ENCODE results near the gene PLA2G4B. TPM values are rescaled to one million over a fixed set of nuclear protein-coding genes. Genes with fewer than 3 reads are reported as not detected.

PLA2G4B gene
- total and polyA plus RNA-seq, 2 of the 8 experiments (the other 6 are each of a cell fraction or from before 2014, with no cell fraction given) = 4.2 to 9.2 TPM

- no peak overlapping the region for H4K5ac ChIP-seq (ENCODE audit: insufficient read length, low read depth, low read length)
- H4K8ac ChIP-seq (ENCODE audit: extremely low read depth, insufficient read depth, low read length) = no peak overlapping the region
- no peak for DNase-seq (ENCODE audit: low read depth in 1 of 2, low spot score in 2 of 2)
- H3K9ac ChIP-seq (replicated peaks in 1 of 4; ENCODE audit: extremely low read depth in 1 of 4, low read depth in 3 of 4, low read length in 3 of 4) = no peak overlapping the region
- FAIRE-seq = no peak
- H3K79me1 ChIP-seq (ENCODE audit: low read depth, low read length) = no peaks in the 10 kb centered on the region
- no peak overlapping the region for H4K91ac ChIP-seq (replicated peaks; ENCODE audit: insufficient read length, low read length)
- H3K4me2 ChIP-seq (ENCODE audit: insufficient read depth in 1 of 2, low read depth in 2 of 2, low read length in 2 of 2) = no peak overlapping the region
- no peak overlapping the region for H3K23ac ChIP-seq (ENCODE audit: insufficient read length)
- H3K27me3 ChIP-seq (replicated peaks in 1 of 4; ENCODE audit: control insufficient read depth in 3 of 4, extremely low read depth in 1 of 4, insufficient read depth in 3 of 4, low read length in 3 of 4) = peaks cover 8 to 15% (median 14%) of the 10 kb centered on the region in 4 experiments
- CTCF ChIA-PET (ENCODE audit: partially characterized antibody) = interaction anchor here (1.1 to 3.0 kb wide), 5 partner anchors 8 to 26 kb away, joined by 3 to 8 read pairs (median 5); no protein-coding TSS in a partner anchor
- no peak overlapping the region for H2AFZ ChIP-seq (ENCODE audit: low read length)
- peaks cover 0 to 4% (median 2%) of the 10 kb centered on the region in 4 experiments; a peak in 5 of 7 replicates for H3K4me1 ChIP-seq (replicated peaks in 1 of 4; ENCODE audit: control insufficient read depth in 3 of 4, insufficient read depth in 4 of 4, low read length in 3 of 4)
- POLR2A ChIA-PET (ENCODE audit: partially characterized antibody) = interaction anchor here (1.0 to 1.4 kb wide), 3 partner anchors 11 to 30 kb away, joined by 3 to 5 read pairs (median 3); no protein-coding TSS in a partner anchor
- no peak overlapping the region for H2BK120ac ChIP-seq (replicated peaks; ENCODE audit: low read depth, low read length)
- H3K36me3 ChIP-seq (ENCODE audit: control insufficient read depth in 2 of 4, insufficient read depth in 4 of 4, low read length in 3 of 4) = no peaks in the 10 kb centered on the region
- no peak overlapping the region for H3K4ac ChIP-seq (replicated peaks; ENCODE audit: insufficient read length, low read depth, low read length)
- H2AK5ac ChIP-seq (ENCODE audit: low read depth, low read length) = no peak overlapping the region
- H3K79me2 ChIP-seq (ENCODE audit: control insufficient read depth in 1 of 2, insufficient read depth in 2 of 2, low read length in 2 of 2) = no peaks in the 10 kb centered on the region
- H3K27ac ChIP-seq (ENCODE audit: low read depth, low read length) = no peak overlapping the region
- no peak overlapping the region for H3K18ac ChIP-seq (ENCODE audit: extremely low read depth, low read length)
- no peak overlapping the region for H3K4me3 ChIP-seq (ENCODE audit: extremely low read depth in 1 of 4, insufficient read depth in 2 of 4, low read depth in 3 of 4, low read length in 4 of 4)
- no peak overlapping the region for H2BK20ac ChIP-seq (ENCODE audit: low read length)
- peaks cover 4% of the 10 kb centered on the region; the same call in 1 of the 2 replicates for H3K23me2 ChIP-seq (ENCODE audit: low read depth, low read length)
- H3K14ac ChIP-seq (ENCODE audit: insufficient read length) = no peak overlapping the region
- no peak for TF ChIP-seq BCL11A (IDR thresholded peaks at IDR 0.05; ENCODE audit: low read depth in 2 of 2, low read length in 2 of 2)
- H3K9me3 ChIP-seq (ENCODE audit: insufficient read depth in 2 of 2, low read depth in 1 of 2, low read length in 1 of 2) = no peaks in the 10 kb centered on the region
- no peak overlapping the region for H2BK15ac ChIP-seq (ENCODE audit: low read length)
- 84% methylated on average over 10 of the region's 10 CpGs; no CpG with 5 or more reads in 1 of the 2 experiments for WGBS, 2 experiments (ENCODE audit: extremely low coverage in 1 of 2, insufficient coverage in 1 of 2, insufficient read length in 1 of 2, insufficient replicate concordance in 2 of 2, low coverage in 1 of 2, low lambda C conversion rate in 2 of 2, missing lambda C conversion rate in 1 of 2)
- H2BK12ac ChIP-seq (ENCODE audit: low read depth, low read length) = no peak overlapping the region
- H3K56ac ChIP-seq (replicated peaks; ENCODE audit: insufficient read length, low read depth, low read length) = no peak overlapping the region
- no peaks in the 10 kb centered on the region for H4K20me1 ChIP-seq (replicated peaks in 1 of 2; ENCODE audit: control insufficient read depth in 1 of 2, insufficient read depth in 2 of 2, low read length in 2 of 2)
- no peak overlapping the region for H2BK5ac ChIP-seq (ENCODE audit: low read depth, low read length)
These were observed 48.5 kb downstream of the PLA2G4B start for GRCh38 chr15:41887161-41887560.
